ENCODE measurements around the gene KRT14.

KRT14 gene

DNA sequence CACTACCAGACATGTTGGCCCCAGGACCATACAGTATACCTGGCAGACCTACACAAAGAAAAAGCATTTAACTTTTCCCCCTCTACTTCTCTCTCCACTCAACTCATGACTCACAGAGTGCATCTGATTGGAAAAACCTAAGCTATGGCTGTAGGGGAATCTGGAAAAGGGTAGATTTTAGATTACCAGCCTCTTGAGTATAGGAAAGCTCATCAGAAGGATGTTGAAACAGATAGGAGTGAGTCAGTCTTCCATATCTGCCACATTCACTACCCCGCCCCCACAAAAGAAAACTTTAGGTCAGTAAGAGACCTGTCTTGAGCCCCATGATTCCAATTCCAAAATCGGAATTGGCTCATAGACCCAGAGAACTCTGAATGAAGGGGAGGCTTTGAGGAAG is 27.1 kb downstream of the KRT14 start:
- TF ChIP-seq, protein P1, sequence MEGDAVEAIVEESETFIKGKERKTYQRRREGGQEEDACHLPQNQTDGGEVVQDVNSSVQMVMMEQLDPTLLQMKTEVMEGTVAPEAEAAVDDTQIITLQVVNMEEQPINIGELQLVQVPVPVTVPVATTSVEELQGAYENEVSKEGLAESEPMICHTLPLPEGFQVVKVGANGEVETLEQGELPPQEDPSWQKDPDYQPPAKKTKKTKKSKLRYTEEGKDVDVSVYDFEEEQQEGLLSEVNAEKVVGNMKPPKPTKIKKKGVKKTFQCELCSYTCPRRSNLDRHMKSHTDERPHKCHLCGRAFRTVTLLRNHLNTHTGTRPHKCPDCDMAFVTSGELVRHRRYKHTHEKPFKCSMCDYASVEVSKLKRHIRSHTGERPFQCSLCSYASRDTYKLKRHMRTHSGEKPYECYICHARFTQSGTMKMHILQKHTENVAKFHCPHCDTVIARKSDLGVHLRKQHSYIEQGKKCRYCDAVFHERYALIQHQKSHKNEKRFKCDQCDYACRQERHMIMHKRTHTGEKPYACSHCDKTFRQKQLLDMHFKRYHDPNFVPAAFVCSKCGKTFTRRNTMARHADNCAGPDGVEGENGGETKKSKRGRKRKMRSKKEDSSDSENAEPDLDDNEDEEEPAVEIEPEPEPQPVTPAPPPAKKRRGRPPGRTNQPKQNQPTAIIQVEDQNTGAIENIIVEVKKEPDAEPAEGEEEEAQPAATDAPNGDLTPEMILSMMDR (IDR thresholded peaks at IDR 0.05; ENCODE audit: insufficient read depth, low read length, missing control alignments): no peak
- DNase-seq (ENCODE audit: low read depth, low spot score): no peak
- POLR2A ChIA-PET: no interaction called here
- H3K4me3 ChIP-seq (ENCODE audit: low read depth, low read length): no peak overlapping the region
- CTCF ChIA-PET: interaction anchor here (1.5 to 16.0 kb wide), 5 partner anchors 9 to 703 kb away, joined by 4 to 604 read pairs (median 180); no protein-coding TSS in a partner anchor

DNA sequence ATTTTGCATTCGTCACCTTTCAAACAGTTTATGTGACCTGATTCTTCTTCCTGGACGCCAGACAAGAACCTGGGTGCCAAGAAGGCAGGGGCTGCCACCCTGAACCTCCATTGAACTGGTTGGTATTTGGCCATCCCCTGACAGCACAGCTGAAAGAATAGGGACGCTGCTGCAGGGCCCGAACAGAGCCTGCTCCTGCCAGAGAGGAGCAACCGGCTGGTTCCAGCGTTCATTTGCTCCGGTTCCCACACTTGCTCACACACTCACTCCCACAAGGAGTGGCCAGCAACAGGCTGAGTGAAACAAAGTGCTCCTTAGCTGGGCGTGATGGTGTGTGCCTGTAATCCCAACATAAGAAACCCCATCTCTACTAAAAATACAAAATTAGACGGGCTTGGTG is 29.8 kb downstream of the KRT14 start:
- ChIA-PET POLR2A (no interaction called here), CTCF (interaction anchor here (1.5 to 16.0 kb wide), 4 partner anchors 7 to 108 kb away, joined by 6 to 604 read pairs (median 367); no protein-coding TSS in a partner anchor)
- no peak for DNase-seq (ENCODE audit: low read depth, low spot score)
- TF ChIP-seq, protein P1 (IDR thresholded peaks at IDR 0.05; ENCODE audit: insufficient read depth, low read length, missing control alignments): no peak
- H3K4me3 ChIP-seq (ENCODE audit: low read depth, low read length): no peak overlapping the region

DNA sequence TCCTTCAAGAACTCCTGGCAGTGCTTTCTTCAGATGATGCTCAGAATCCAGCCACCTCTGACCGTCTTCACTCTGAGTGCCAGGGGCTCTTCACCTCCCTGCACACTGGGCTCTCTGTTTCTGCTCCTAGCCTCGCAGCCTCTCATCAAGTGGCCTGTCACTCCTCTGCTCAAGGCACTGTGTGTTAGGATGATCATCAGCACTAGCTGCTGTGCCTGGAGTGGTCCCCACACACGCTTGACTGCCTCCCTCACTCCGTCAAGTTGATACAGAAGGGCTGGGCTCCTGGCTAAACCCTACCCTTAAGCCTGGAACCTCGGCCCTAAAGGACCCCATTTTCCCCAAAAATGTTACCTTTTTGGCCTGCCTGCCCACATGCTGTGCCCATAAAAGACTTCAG is 30.4 kb downstream of the KRT14 start:
- H3K4me3 ChIP-seq (ENCODE audit: low read depth, low read length): no peak overlapping the region
- TF ChIP-seq, protein P1 (IDR thresholded peaks at IDR 0.05; ENCODE audit: insufficient read depth, low read length, missing control alignments): no peak
- POLR2A ChIA-PET: no interaction called here
- no peak for DNase-seq (ENCODE audit: low read depth, low spot score)
- CTCF ChIA-PET: interaction anchor here (14.7 to 16.0 kb wide), 2 partner anchors 92 to 109 kb away, joined by 554 to 604 read pairs; no protein-coding TSS in a partner anchor

DNA sequence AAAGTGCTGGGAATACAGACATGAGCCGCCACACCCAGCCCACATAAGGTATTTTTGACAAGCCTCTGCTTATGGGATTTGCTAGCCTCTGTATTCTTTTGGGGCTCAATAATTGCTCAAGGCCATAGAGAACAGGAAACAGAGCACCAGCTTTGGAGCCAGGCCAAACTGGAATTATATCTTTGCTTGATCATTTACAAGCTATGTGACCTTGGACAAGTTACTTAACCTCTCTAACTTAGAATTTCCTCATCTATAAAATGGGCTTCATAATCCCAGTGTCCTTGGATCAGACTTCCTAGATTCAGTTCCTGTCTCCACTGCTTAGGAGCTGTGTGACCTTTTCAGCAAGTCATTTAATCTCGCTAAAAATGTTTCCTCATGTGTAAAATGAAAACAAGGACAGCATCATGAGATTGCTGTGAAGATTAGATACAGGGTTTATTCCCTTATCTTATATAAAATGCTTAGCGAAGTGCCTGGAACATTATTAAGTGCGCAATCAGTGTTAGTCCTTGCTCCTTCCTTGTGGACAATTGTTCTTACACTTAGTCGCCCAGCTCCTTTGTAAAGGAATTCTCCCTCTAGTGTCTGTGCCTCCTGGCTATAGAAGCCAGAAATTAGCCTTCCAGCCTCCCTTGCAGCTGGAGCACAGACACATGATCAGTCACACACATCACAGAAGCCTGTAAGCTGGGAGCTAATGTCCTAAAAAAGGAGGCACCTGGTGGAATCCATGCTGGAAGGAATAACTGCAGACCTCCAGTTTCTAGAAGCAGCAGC is 31.4 kb downstream of the KRT14 start:
- no peak for DNase-seq (ENCODE audit: low read depth, low spot score)
- CTCF ChIA-PET: interaction anchor here (0.7 to 16.0 kb wide), 3 partner anchors 24 to 110 kb away, joined by 3 to 604 read pairs (median 554); no protein-coding TSS in a partner anchor
- H3K4me3 ChIP-seq (ENCODE audit: low read depth, low read length): no peak overlapping the region
- TF ChIP-seq, protein P1 (IDR thresholded peaks at IDR 0.05; ENCODE audit: insufficient read depth, low read length, missing control alignments): no peak
- POLR2A ChIA-PET: no interaction called here

DNA sequence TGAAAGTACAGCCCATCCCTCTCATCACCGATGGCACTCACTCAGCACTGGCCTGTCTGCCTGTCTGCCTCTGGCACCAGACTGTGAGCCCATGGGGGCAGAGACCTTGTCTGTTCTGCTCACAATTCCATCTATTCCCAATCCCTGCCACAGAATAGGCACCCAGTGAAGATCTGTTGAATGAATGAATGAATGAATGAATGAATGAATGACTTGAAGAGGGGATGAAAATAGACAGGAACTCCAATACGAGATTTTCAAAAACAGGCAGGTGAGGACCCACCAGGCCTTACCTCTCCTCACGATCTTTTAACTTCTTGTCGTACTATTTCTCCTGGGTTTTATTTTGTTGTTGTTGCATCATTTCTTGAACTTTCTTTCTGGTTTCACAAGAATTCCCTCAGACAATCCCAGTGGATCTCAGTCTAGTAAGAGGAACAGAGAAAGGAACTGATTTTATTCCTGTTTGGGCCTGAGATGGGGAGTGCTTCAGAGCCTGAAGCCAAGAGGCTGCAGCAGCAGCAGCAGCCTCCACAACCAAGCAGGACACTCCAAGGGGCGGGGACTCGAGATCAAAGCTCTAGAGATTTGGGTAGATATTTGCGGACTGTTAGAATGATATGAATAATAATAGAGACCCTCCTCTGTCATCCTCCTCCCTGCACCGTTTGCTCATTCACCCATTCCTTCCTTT is 32.6 kb downstream of the KRT14 start:
- no peak for DNase-seq (ENCODE audit: low read depth, low spot score)
- ChIA-PET POLR2A (no interaction called here), CTCF (interaction anchor here (0.9 to 16.0 kb wide), 3 partner anchors 19 to 111 kb away, joined by 3 to 604 read pairs (median 554); no protein-coding TSS in a partner anchor)
- TF ChIP-seq, protein P1 (IDR thresholded peaks at IDR 0.05; ENCODE audit: insufficient read depth, low read length, missing control alignments): no peak
- no peak overlapping the region for H3K4me3 ChIP-seq (ENCODE audit: low read depth, low read length)

DNA sequence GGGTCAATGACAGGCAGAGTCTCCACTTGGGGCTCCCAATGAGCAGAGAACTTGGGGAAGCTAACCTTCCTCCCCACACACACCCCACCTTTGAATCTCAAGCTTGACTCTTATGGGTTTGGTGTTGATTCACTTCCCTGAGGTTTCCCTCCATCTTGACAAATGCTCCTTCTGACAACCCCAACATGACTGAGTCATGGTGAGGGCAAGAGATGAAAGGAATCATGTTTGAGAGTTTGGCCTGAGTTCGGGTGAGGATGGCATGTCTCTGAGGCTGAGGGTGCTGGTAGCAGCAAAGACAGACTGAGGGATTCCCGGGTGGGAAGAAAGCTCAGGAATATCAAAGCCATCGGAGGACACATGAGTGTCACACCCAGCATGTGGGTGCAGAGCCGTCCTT is 33.5 kb downstream of the KRT14 start:
- CTCF ChIA-PET: interaction anchor here (0.8 to 16.0 kb wide), 5 partner anchors 8 to 112 kb away, joined by 3 to 604 read pairs (median 23); no protein-coding TSS in a partner anchor
- POLR2A ChIA-PET: no interaction called here
- TF ChIP-seq, protein P1 (IDR thresholded peaks at IDR 0.05; ENCODE audit: insufficient read depth, low read length, missing control alignments): no peak
- no peak overlapping the region for H3K4me3 ChIP-seq (ENCODE audit: low read depth, low read length)
- DNase-seq (ENCODE audit: low read depth, low spot score): no peak

Measured in AG04449 (cell line).